Measurements from ENCODE around the gene CDC42BPG.
A peak's percentile ranks its signal among the peaks of the same experiment; 100 is the strongest.

Gene CDC42BPG

DNA sequence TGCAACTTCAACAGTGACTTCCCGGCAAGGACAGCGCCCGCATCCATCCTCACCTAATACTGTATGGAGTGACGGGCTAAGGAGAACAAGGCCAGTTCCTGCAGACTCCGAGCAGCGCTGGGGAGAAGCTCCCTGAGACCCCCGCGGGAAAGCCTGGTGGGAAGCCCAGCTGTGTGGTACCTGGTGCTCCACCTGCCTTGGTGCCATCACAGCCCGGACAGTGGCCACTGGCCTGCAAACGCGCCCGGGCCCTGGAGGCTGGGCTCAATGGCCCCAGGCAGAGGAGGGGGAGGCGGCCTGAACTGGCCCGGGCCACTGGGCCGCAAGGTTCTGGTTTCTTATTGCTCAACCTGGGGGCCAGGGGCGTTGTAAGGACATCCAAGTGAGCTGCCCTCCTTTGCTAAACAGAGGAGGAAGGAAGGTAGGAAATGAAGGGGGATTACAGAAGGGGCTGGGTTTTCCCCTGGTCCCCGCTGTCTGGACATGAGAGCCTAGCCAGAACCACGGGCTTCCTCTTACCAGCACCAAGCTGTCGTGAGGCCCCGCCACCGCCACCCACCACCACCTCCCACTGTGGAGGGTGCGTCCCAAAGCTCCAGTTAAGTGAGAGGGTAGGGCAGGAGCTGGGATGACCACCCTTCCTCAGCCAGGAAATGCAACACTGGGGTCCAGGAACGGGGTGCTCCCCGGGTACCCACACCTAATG, 8.5 kb upstream of the CDC42BPG start:
- Histone ChIP-seq H3K4me3 (ENCODE audit: low read depth, low read length, poor library complexity, severe bottlenecking) (peak overlapping the region; percentile 16), H3F3A (ENCODE audit: insufficient read depth, low read length) (peaks cover 9% of the 10 kb centered on the region; the same call in 1 of the 2 replicates), H3K4me2 (ENCODE audit: low read length) (peak overlapping the region; percentile 51), H3K36me3 (ENCODE audit: insufficient read depth, low read length) (peaks cover 44% of the 10 kb centered on the region), H3K9me2 (ENCODE audit: low read depth, low read length) (no peaks in the 10 kb centered on the region), H2AFZ (ENCODE audit: low read length) (no peak overlapping the region), H3K27ac (ENCODE audit: low read depth, low read length, poor library complexity, severe bottlenecking) (peak overlapping the region; percentile 98), H3K79me2 (ENCODE audit: insufficient read depth, low read length) (no peaks in the 10 kb centered on the region), H3K4me1 (ENCODE audit: insufficient read depth, low read length, severe bottlenecking) (peaks cover 82% of the 10 kb centered on the region), H3K9me3 (ENCODE audit: low read length) (no peaks in the 10 kb centered on the region), H3K9ac (ENCODE audit: low read length) (peak overlapping the region; percentile 56), H3K27me3 (ENCODE audit: insufficient read depth, low read length) (no peaks in the 10 kb centered on the region), H4K20me1 (ENCODE audit: insufficient read depth, low read length) (no peaks in the 10 kb centered on the region)
- no peak for TF ChIP-seq CTCF (IDR thresholded peaks at IDR 0.05; ENCODE audit: low read length)
- TF ChIP-seq EZH2 (IDR thresholded peaks at IDR 0.05; ENCODE audit: borderline replicate concordance, low read length): no peak

GRCh38 chr11:64851831-64852351, 7.4 kb upstream of the CDC42BPG start:
- Histone ChIP-seq H4K20me1 (ENCODE audit: insufficient read depth, low read length) (no peaks in the 10 kb centered on the region), H2AFZ (ENCODE audit: low read length) (no peak overlapping the region), H3K36me3 (ENCODE audit: insufficient read depth, low read length) (peaks cover 39% of the 10 kb centered on the region), H3K9me2 (ENCODE audit: low read depth, low read length) (no peaks in the 10 kb centered on the region), H3F3A (ENCODE audit: insufficient read depth, low read length) (peaks cover 9% of the 10 kb centered on the region; the same call in 1 of the 2 replicates), H3K4me2 (ENCODE audit: low read length) (peak overlapping the region; percentile 51), H3K9me3 (ENCODE audit: low read length) (no peaks in the 10 kb centered on the region), H3K4me3 (ENCODE audit: low read depth, low read length, poor library complexity, severe bottlenecking) (peak overlapping the region; percentile 14), H3K79me2 (ENCODE audit: insufficient read depth, low read length) (no peaks in the 10 kb centered on the region), H3K4me1 (ENCODE audit: insufficient read depth, low read length, severe bottlenecking) (peaks cover 92% of the 10 kb centered on the region), H3K9ac (ENCODE audit: low read length) (peak overlapping the region; percentile 56), H3K27ac (ENCODE audit: low read depth, low read length, poor library complexity, severe bottlenecking) (peak overlapping the region; percentile 98), H3K27me3 (ENCODE audit: insufficient read depth, low read length) (no peaks in the 10 kb centered on the region)
- no peak for TF ChIP-seq CTCF (IDR thresholded peaks at IDR 0.05; ENCODE audit: low read length)
- TF ChIP-seq EZH2 (IDR thresholded peaks at IDR 0.05; ENCODE audit: borderline replicate concordance, low read length): no peak

DNA sequence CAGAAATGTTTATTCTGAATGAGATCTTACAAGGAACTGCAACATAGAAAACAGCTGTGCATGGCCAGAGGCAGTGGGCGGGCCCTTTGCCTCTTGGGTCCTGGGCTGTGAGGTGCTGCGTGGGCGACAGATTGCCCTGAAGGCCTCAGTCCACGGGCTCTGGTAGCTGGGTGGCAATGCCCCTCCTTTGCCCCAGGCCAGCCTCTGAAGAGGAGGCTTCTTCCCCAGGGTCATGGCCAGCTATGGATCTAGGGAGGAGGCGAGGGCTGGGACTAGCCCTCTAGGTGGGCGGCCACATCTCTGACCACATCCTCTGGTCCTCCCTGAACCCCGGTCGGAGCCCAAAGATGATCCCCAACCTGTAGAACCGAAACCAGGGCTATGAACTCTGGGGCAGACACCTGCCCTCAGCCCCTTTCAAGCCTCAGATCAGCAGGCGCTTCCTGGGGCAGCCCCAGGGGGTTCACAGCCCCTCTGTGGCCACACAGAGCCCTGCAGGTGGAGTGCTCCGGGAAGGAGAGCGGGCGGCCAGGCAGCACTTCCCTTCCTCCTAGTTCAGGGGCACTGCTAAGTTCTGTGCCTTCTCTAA, 6.6 kb upstream of the CDC42BPG start:
- no peaks in the 10 kb centered on the region for H3K27me3 ChIP-seq (ENCODE audit: insufficient read depth, low read length)
- peaks cover 9% of the 10 kb centered on the region; the same call in 1 of the 2 replicates for H3F3A ChIP-seq (ENCODE audit: insufficient read depth, low read length)
- no peaks in the 10 kb centered on the region for H4K20me1 ChIP-seq (ENCODE audit: insufficient read depth, low read length)
- no peaks in the 10 kb centered on the region for H3K79me2 ChIP-seq (ENCODE audit: insufficient read depth, low read length)
- no peak overlapping the region for H2AFZ ChIP-seq (ENCODE audit: low read length)
- peak overlapping the region; percentile 21 for H3K4me3 ChIP-seq (ENCODE audit: low read depth, low read length, poor library complexity, severe bottlenecking)
- H3K9me2 ChIP-seq (ENCODE audit: low read depth, low read length): no peaks in the 10 kb centered on the region
- no peaks in the 10 kb centered on the region for H3K9me3 ChIP-seq (ENCODE audit: low read length)
- H3K27ac ChIP-seq (ENCODE audit: low read depth, low read length, poor library complexity, severe bottlenecking): peak overlapping the region; percentile 98
- peaks cover 31% of the 10 kb centered on the region for H3K36me3 ChIP-seq (ENCODE audit: insufficient read depth, low read length)
- H3K9ac ChIP-seq (ENCODE audit: low read length): peak overlapping the region; percentile 56; the same call in 1 of the 2 replicates
- peaks cover 87% of the 10 kb centered on the region for H3K4me1 ChIP-seq (ENCODE audit: insufficient read depth, low read length, severe bottlenecking)
- TF ChIP-seq CTCF (IDR thresholded peaks at IDR 0.05; ENCODE audit: low read length): peak; percentile 32; the same call in 1 of the 2 replicates
- no peak for TF ChIP-seq EZH2 (IDR thresholded peaks at IDR 0.05; ENCODE audit: borderline replicate concordance, low read length)
- H3K4me2 ChIP-seq (ENCODE audit: low read length): peak overlapping the region; percentile 51
